Activated naive CD8-positive, alpha-beta T cell treated with anti-CD3 and anti-CD28 coated beads, Interleukin-2, amount 10 ng/mL, durations not matched to agents 7 days and 5 days (primary cell): ENCODE data around the gene RPS6KA2. TPM values are rescaled to one million over a fixed set of nuclear protein-coding genes. Genes with fewer than 3 reads are reported as not detected.
A peak's percentile ranks its signal among the peaks of the same experiment; 100 is the strongest.
"Not testable (repeated sequence)": the region's sequence is repeated elsewhere in the genome, so short reads cannot be mapped to it uniquely, and the experiment has no call there.

Experiments used
- ATAC-seq: fragments of 150-1000 bp; cut with Tn5 transposase; one replicate; pipeline ENCODE4 v1.10.0; 2021; ENCODE audit warnings: low read depth, moderate library complexity
- POLR2A ChIA-PET: fragments of 350-600 bp; sonication (Branson Sonifier 250); formaldehyde crosslinking; loops from one replicate; lab custom pipeline; 2021; ENCODE audit warnings: antibody characterized with exemption; lab: Charles Lee
- DNase-seq: peaks from one replicate; pipeline ENCODE4 v3.0.0; 2021
- H3K27ac Mint-ChIP-seq: one replicate; pipeline ENCODE4 v1.8.0; 2022; ENCODE audit warnings: mild to moderate bottlenecking, mixed read lengths
- H3K27me3 Mint-ChIP-seq: one replicate; pipeline ENCODE4 v1.8.0; 2022; ENCODE audit warnings: mild to moderate bottlenecking, moderate library complexity, mixed read lengths
- H3K36me3 Mint-ChIP-seq: one replicate; pipeline ENCODE4 v1.8.0; 2021; ENCODE audit warnings: mild to moderate bottlenecking, mixed read lengths
- H3K4me1 Mint-ChIP-seq: one replicate; pipeline ENCODE4 v1.8.0; 2021; ENCODE audit warnings: mixed read lengths
- H3K4me3 Mint-ChIP-seq: one replicate; pipeline ENCODE4 v1.8.0; 2022; ENCODE audit warnings: mild to moderate bottlenecking, moderate library complexity, mixed read lengths
- H3K9me3 Mint-ChIP-seq: one replicate; pipeline ENCODE4 v1.8.0; 2021; ENCODE audit warnings: mixed read lengths
- total RNA-seq, 2 experiments: library from RNA; stranded (reverse); gene quantifications; one replicate each; pipeline ENCODE4 v1.2.3, GENCODE V29; 2021

Gene RPS6KA2
- total RNA-seq, 2 experiments from 2014 or later, result 3.8 to 5.7 TPM

GRCh38 chr6:166400649-166401250 is 226.3 kb downstream of the RPS6KA2 start:
- POLR2A ChIA-PET, result interaction anchor here (0.8 to 1.1 kb wide), 2 partner anchors 13 to 87 kb away, joined by 4 read pairs; no protein-coding TSS in a partner anchor
- H3K27me3 Mint-ChIP-seq, H3K4me3 Mint-ChIP-seq, H3K9me3 Mint-ChIP-seq, H3K4me1 Mint-ChIP-seq, H3K36me3 Mint-ChIP-seq, H3K27ac Mint-ChIP-seq: not testable (repeated sequence)
- peak; percentile 50 for DNase-seq
- ATAC-seq, result peak; percentile 54

- Mint-ChIP-seq H3K36me3 (no peaks in the 10 kb centered on the region), H3K4me1 (peaks cover 3% of the 10 kb centered on the region), H3K9me3 (no peaks in the 10 kb centered on the region), H3K27me3 (peaks cover 6% of the 10 kb centered on the region), H3K4me3 (no peak overlapping the region), H3K27ac (no peak overlapping the region)
- DNase-seq (no peak), ATAC-seq (no peak)
- POLR2A ChIA-PET, result interaction anchor here (0.8 to 1.1 kb wide), 2 partner anchors 13 to 87 kb away, joined by 4 read pairs; no protein-coding TSS in a partner anchor
Measured at GRCh38 chr6:166400181-166400580, 226.9 kb downstream of the RPS6KA2 start.

- Mint-ChIP-seq H3K27me3 (peaks cover 11% of the 10 kb centered on the region), H3K4me3 (no peak overlapping the region), H3K9me3 (no peaks in the 10 kb centered on the region), H3K27ac (no peak overlapping the region), H3K4me1 (peaks cover 3% of the 10 kb centered on the region), H3K36me3 (no peaks in the 10 kb centered on the region)
- ATAC-seq (no peak), DNase-seq (no peak)
- POLR2A ChIA-PET, result interaction anchor here (0.6 kb wide), 1 partner anchor 39 kb away, joined by 3 read pairs; no protein-coding TSS in a partner anchor
Measured at GRCh38 chr6:166398348-166398747, 228.7 kb downstream of the RPS6KA2 start.

GRCh38 chr6:166397849-166398248 is 229.2 kb downstream of the RPS6KA2 start:
- DNase-seq, result no peak
- POLR2A ChIA-PET, result interaction anchor here (0.6 kb wide), 1 partner anchor 39 kb away, joined by 3 read pairs; no protein-coding TSS in a partner anchor

GRCh38 chr6:166395778-166396177 is 231.3 kb downstream of the RPS6KA2 start:
- POLR2A ChIA-PET, result no interaction called here
- no peaks in the 10 kb centered on the region for H3K36me3 Mint-ChIP-seq
- peaks cover 12% of the 10 kb centered on the region for H3K27me3 Mint-ChIP-seq
- no peaks in the 10 kb centered on the region for H3K9me3 Mint-ChIP-seq
- peaks cover 3% of the 10 kb centered on the region for H3K4me1 Mint-ChIP-seq
- no peak overlapping the region for H3K4me3 Mint-ChIP-seq
- DNase-seq (no peak), ATAC-seq (no peak)
- H3K27ac Mint-ChIP-seq, result no peak overlapping the region

More at GRCh38 chr6:166397849-166398248, 229.2 kb downstream of the RPS6KA2 start:
- no peaks in the 10 kb centered on the region for H3K36me3 Mint-ChIP-seq
- H3K27ac Mint-ChIP-seq, result no peak overlapping the region
- no peak for ATAC-seq
- no peaks in the 10 kb centered on the region for H3K9me3 Mint-ChIP-seq
- peaks cover 3% of the 10 kb centered on the region for H3K4me1 Mint-ChIP-seq
- H3K27me3 Mint-ChIP-seq, result peaks cover 11% of the 10 kb centered on the region
- no peak overlapping the region for H3K4me3 Mint-ChIP-seq

GRCh38 chr6:166395351-166395750 is 231.7 kb downstream of the RPS6KA2 start:
- Mint-ChIP-seq H3K36me3 (no peaks in the 10 kb centered on the region), H3K27ac (no peak overlapping the region), H3K4me1 (peaks cover 3% of the 10 kb centered on the region), H3K4me3 (no peak overlapping the region), H3K9me3 (no peaks in the 10 kb centered on the region), H3K27me3 (peaks cover 15% of the 10 kb centered on the region)
- POLR2A ChIA-PET, result no interaction called here
- ATAC-seq, result no peak
- DNase-seq, result no peak

GRCh38 chr6:166394036-166394892 is 232.8 kb downstream of the RPS6KA2 start:
- peaks cover 3% of the 10 kb centered on the region for H3K4me1 Mint-ChIP-seq
- no peaks in the 10 kb centered on the region for H3K9me3 Mint-ChIP-seq
- ATAC-seq (no peak), DNase-seq (no peak)
- H3K27ac Mint-ChIP-seq, result no peak overlapping the region
- H3K27me3 Mint-ChIP-seq, result peaks cover 15% of the 10 kb centered on the region
- no peak overlapping the region for H3K4me3 Mint-ChIP-seq
- no peaks in the 10 kb centered on the region for H3K36me3 Mint-ChIP-seq
- POLR2A ChIA-PET, result no interaction called here

GRCh38 chr6:166393535-166393823 is 233.6 kb downstream of the RPS6KA2 start:
- Mint-ChIP-seq H3K27me3 (peaks cover 15% of the 10 kb centered on the region), H3K36me3 (no peaks in the 10 kb centered on the region), H3K9me3 (no peaks in the 10 kb centered on the region), H3K27ac (no peak overlapping the region), H3K4me1 (peaks cover 3% of the 10 kb centered on the region), H3K4me3 (no peak overlapping the region)
- DNase-seq (no peak), ATAC-seq (no peak)
- POLR2A ChIA-PET, result no interaction called here

- H3K27me3 Mint-ChIP-seq, result peaks cover 17% of the 10 kb centered on the region
- H3K36me3 Mint-ChIP-seq, H3K9me3 Mint-ChIP-seq, ATAC-seq, H3K27ac Mint-ChIP-seq, H3K4me1 Mint-ChIP-seq, POLR2A ChIA-PET, DNase-seq, H3K4me3 Mint-ChIP-seq: not testable (repeated sequence)
Measured at GRCh38 chr6:166392755-166393534, 234.1 kb downstream of the RPS6KA2 start.

- Mint-ChIP-seq H3K4me1 (no peaks in the 10 kb centered on the region), H3K4me3 (no peak overlapping the region), H3K9me3 (no peaks in the 10 kb centered on the region), H3K36me3 (no peaks in the 10 kb centered on the region), H3K27ac (no peak overlapping the region), H3K27me3 (peaks cover 23% of the 10 kb centered on the region)
- DNase-seq (no peak), ATAC-seq (no peak)
- POLR2A ChIA-PET, result no interaction called here
Measured at GRCh38 chr6:166389119-166389518, 237.9 kb downstream of the RPS6KA2 start.

- H3K36me3 Mint-ChIP-seq, result no peaks in the 10 kb centered on the region
- no peak overlapping the region for H3K4me3 Mint-ChIP-seq
- H3K9me3 Mint-ChIP-seq, result no peaks in the 10 kb centered on the region
- DNase-seq (no peak), ATAC-seq (no peak)
- H3K4me1 Mint-ChIP-seq, result peaks cover 4% of the 10 kb centered on the region
- POLR2A ChIA-PET, result no interaction called here
- H3K27me3 Mint-ChIP-seq, result peaks cover 22% of the 10 kb centered on the region
- H3K27ac Mint-ChIP-seq, result no peak overlapping the region
Measured at GRCh38 chr6:166388290-166389004, 238.6 kb downstream of the RPS6KA2 start.

GRCh38 chr6:166387642-166388289 is 239.3 kb downstream of the RPS6KA2 start:
- Mint-ChIP-seq H3K9me3 (no peaks in the 10 kb centered on the region), H3K36me3 (no peaks in the 10 kb centered on the region), H3K27me3 (peaks cover 22% of the 10 kb centered on the region), H3K27ac (no peak overlapping the region), H3K4me3 (no peak overlapping the region), H3K4me1 (peaks cover 4% of the 10 kb centered on the region)
- ATAC-seq (no peak), DNase-seq (no peak)
- POLR2A ChIA-PET, result interaction anchor here (0.9 kb wide), 1 partner anchor 13 kb away, joined by 4 read pairs; no protein-coding TSS in a partner anchor
